GM18499 (cell line): Measurements from ENCODE around the gene SPRR1A.
"Not testable (repeated sequence)": the region's sequence is repeated elsewhere in the genome, so short reads cannot be mapped to it uniquely, and the experiment has no call there.

Source experiments
- ATAC-seq: cut with Tn5 transposase; IDR thresholded peaks from one replicate; pipeline ENCODE4 v1.9.1; 2021; ENCODE audit warnings: moderate number of reproducible peaks; ENCODE audit not compliant: insufficient read depth, unreplicated experiment

SPRR1A gene

GRCh38 chr1:152970495-152970894 is 13.4 kb upstream of the SPRR1A start, which contains the start of gene SPRR4:
Gene SPRR4, plus strand, starts transcription at chr1:152970648. Its CDS starts 1,243 bp downstream, at chr1:152971891.
- no peak for ATAC-seq

DNA sequence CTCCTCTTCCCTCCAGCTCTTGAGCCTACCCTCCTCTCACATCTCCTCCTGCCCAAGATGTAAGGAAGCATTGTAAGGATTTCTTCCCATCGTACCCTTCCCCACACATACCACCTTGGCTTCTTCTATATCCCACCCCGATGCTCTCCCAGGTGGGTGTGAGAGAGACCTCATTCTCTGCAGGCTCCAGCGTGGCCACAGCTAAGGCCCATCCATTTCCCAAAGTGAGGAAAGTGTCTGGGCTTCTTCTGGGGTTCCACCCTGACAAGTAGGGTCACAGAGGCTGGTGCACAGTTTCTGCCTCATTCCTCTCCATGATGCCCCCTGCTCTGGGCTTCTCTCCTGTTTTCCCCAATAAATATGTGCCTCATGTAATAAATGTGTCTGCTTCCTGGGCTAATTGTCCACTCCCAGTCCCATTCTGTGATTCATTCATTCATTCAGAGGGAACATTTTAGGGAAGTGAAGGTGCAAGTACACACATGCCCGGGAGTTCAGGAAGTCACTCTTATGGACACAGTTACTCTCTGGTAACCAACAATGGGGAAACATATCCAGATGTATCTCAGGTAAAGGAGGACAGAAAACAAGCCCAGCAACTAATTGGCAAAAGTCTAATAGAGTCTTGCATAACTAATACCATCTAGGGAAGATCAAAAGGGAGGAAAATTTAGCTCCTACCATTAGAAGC is 11.5 kb upstream of the SPRR1A start:
- ATAC-seq: no peak

- no peak for ATAC-seq
Observed at GRCh38 chr1:152976688-152977087, 7.2 kb upstream of the SPRR1A start.

GRCh38 chr1:152977614-152978013 is 6.3 kb upstream of the SPRR1A start:
- no peak for ATAC-seq

- no peak for ATAC-seq
Observed at GRCh38 chr1:152980676-152981075, 3.2 kb upstream of the SPRR1A start.

DNA sequence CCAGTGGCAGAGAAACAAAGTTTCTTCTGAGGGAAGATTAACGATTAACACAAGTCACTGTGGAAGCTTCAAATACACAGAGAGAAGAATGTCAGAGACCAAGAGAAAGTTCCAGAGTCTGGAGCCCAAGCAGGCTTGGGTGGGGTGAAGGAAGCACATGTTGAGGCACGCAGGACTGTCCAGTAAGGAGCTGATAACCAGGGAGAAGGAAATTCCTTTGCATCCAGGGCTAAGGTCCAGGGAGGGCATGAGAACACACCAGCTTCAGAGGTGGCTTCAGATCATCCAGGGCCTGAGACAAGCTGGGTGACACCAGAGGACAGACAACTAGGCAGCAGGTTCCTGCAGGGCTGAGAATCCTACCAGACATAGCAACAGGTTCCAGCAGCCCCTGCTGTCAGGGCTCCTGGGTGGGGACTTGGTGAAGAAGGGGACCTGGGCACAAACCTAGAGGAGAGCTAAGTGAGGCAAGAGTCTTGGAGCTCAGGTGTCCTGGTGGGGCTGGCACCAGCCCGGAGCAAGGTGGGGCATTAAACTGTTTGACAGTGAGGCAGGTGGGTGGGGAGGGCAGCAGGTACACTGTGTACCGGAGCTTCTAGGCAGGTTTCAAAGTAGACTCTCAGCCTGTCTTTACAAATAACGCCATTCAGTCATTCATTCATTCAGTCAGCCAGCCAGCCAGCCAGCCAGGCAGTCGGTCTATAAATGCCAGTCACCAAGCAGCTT is 2.6 kb upstream of the SPRR1A start:
- ATAC-seq: no peak

- no peak for ATAC-seq
Observed at GRCh38 chr1:152982076-152982475, 1.8 kb upstream of the SPRR1A start.

DNA sequence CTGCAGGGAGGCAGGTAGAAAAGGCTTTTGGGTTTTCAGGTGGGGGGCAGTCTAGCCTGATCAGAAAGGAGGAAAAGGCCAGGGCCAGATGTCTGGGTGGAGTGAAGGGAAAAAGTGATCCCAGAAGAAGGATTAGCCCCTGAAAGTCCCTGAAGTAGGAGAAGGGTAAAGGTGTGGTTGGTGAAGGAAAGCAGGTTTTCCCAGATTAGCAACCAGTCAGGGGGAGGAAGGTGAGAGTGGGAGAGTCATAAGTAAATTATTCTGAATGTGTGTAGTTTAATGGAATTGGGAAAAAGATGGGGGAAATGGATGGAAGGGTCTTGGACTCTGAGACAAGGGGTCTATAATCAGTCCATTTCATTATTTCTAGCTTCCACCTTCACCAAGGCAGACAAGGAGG is 647 bp upstream of the SPRR1A start:
- no peak for ATAC-seq

- no peak for ATAC-seq
Observed at GRCh38 chr1:152986578-152986977, 2.7 kb downstream of the SPRR1A start.

GRCh38 chr1:152993186-152993585 is 9.3 kb downstream of the SPRR1A start:
- ATAC-seq: no peak

DNA sequence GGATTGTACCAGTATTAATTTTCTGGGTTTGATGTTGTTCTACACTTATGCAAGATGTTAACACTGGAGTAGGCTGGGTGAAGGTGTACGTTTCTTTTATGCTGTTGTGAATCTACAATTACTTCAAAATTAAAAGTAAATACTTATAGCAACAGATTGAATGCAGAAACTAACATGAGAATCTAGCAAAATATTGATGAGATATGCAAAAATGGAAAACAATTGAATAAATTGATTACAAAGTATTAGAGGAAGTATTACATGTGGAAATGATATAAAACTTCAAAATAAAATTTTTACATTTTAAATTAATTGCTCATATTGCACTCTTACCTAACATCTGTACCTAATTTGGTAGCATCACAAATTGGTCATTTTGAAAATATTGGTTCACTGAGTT is 12.0 kb downstream of the SPRR1A start:
- ATAC-seq: no peak

DNA sequence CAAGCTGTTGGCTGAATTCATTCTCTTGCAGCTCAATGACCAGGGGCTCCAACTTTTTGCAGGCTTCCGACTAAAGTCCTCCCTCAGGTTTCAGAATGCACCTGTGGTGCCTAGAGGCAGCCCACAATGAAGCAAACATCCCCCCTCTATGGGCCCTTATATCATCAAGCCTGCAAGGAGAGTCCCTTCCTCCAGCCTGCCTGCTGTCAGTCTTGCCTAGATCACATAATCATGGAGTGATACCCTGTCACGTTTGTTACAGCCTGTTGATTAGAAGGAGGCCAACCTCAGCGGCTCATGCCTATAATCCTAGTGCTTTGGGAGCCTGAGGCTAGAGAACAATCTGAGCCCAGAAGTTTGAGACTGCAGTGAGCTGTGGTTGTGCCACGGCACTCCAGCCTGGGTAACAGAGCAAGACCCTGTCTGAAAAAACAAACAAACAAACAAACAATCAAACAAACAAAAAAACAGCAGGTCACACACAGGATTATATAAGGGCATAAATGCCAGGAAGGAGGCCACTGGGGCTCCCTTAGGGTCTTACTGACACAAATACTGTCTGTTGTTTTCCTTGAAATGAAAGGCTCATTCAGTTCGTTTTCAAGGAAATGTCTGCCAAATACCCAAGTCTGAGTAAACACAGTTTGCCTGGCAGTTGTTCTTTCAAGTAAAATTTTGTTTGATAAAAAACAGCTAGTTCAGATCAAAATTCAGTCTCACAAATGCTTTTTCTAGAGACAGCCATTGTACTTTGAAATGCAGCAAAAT is 12.9 kb downstream of the SPRR1A start:
- no peak for ATAC-seq

- no peak for ATAC-seq
Observed at GRCh38 chr1:152997901-152998300, 14.0 kb downstream of the SPRR1A start.

DNA sequence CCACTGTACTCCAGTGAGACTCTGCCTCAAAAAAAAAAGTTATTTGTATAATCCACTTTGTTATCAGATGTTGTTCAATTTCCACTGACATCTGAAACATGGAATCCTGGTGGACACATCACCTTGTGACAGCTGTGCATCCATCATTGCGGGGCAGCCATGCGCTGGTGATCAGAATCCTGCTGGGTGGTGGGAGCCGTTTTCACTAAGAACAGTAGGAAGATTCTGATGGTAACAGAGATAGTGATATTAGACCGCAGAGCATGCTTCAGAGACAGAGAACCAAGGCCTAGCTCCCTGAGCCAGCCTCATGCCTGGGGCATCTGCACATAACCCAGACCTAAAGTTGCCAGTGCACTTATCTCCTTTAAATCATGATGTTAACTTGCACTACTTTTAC is 14.6 kb downstream of the SPRR1A start:
- no peak for ATAC-seq

GRCh38 chr1:152999818-153000217 is 15.9 kb downstream of the SPRR1A start:
- ATAC-seq: no peak

DNA sequence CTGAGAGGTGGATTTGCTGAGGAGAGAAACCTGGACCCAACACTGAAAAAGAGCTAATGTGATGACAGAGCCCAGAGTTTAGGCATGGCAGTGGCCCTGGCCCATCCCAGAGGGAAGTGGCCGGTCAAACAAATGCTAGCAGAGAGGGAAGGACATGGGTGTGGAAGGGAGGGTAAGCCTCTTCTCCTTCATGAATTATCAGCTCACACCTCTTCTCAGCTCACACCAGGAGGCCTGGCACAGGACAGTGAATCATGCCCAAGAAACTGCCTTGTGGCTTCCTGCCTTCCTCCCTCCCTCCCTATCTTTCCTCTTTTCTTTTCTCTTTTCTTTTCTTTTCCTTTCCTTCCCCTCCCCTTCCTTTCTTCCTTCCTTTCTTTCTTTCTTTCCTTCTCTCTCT is 16.4 kb downstream of the SPRR1A start:
- no peak for ATAC-seq

DNA sequence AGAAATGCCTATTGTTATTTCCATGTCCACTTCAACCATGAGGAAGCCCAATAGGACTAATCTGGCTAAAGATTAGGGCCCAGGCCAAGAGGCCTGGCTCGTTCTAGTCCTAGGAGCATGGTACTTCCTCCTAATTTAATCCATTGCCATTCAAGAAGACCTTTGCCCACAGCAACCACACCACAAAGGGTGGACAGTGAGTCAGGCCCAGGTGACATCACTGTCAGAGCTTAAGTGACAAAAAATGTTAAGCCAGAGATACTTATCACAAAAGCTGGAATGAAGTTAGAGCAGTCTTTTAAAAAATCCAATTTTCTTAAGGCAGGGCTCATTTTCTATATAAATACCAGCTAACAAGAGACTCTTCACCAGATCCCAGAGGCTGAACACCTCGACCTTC is 17.5 kb downstream of the SPRR1A start, which contains the start of gene SPRR3:
TSS of gene SPRR3 (plus strand) at position 368 of the 400 bp plus-strand sequence. CDS start 1,272 bp downstream, outside the sequence.
- no peak for ATAC-seq

GRCh38 chr1:153011235-153011758 is 27.4 kb downstream of the SPRR1A start:
- ATAC-seq: not testable (repeated sequence)

DNA sequence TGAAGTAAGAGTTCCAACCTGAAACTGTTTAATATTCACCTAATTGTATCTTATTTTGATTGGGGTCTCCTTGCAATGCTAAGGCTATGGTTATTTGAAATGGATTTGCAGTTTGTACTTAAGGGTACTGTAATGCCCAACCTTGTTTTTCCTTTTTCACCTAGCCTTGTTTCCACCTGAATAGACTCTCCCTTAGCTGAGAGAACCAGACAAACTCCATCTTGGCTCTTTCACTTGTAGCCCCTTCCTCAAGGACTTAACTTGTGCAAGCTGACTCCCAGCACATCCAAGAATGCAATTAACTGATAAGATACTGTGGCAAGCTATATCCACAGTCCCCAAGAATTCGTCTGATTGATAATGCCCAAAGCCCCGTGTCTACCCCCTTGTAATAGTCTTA is 37.9 kb downstream of the SPRR1A start:
- not testable (repeated sequence) for ATAC-seq

DNA sequence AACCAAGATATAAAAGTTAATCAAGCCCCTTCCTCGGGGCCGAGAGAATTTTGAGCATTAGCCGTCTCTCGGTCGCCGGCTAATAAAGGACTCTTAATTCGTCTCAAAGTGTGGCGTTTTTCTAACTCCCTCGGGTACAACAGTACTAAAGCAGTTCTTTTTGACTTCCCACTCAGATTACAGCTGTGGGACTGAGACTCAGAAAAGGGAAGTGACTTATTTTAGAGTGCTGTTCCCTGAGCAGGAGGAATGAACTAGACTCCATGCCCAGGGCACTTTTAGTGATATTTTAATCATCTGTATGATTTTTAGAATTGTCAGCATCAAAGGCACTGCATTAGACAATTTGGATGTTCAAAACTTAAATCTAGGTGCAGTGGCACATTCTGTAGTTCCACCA is 38.5 kb downstream of the SPRR1A start:
- ATAC-seq: not testable (repeated sequence)

DNA sequence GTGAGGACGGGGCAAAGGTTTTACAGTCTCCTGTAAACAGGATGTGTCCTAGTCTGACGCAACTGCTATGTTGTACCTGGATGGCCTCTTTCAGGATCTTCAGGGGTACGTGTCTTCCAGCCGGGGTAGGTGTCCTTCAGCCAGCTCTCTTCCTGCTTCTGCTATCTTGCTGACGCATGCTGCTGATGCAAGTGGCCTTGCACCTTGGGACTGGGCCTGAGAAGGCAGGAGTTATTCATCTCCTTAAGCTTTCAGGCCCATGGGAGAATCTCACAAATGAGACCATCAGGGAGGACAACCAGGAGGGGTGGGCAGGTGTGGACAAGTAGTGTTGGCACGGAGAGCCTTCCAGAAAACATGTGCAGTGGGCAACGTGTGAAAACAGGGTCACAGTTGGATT is 39.2 kb downstream of the SPRR1A start:
- no peak for ATAC-seq
